ENCODE measurements around the gene FOXK2.

GRCh38 chr17:82563318-82563717, 43.8 kb downstream of the FOXK2 start:
- no peak for TF ChIP-seq CTCF (IDR thresholded peaks at IDR 0.05)
- no peak for TF ChIP-seq POLR2A (IDR thresholded peaks at IDR 0.05)
